ENCODE results near the gene DHX35.

Gene DHX35

DNA sequence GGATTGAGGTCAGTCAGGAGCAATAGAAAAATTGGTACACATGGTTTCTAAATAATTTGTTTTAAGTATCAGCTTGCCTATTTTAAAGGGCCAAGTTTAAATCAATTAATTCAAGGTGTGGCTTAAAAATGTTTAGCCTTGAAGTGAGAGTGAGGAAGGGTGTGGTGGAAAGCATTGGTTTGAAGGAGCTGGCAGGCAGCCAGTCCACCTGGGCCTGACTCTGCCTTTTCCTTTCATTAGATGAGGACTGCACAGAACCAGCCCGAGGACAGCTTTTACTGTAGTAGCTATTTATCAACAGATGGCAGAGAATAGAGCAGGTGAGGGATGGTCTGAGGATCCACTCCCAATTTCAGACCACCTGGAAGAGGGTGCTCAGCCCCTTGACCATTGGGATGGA lies 42.4 kb downstream of the DHX35 start:
- TF ChIP-seq CTCF (IDR thresholded peaks at IDR 0.05; ENCODE audit: low read length), result no peak
- TF ChIP-seq EZH2 (IDR thresholded peaks at IDR 0.05; ENCODE audit: borderline replicate concordance, low read length), result no peak
- H3K36me3 ChIP-seq (ENCODE audit: insufficient read depth, low read length), result peaks cover 77% of the 10 kb centered on the region
- H3K9me2 ChIP-seq (ENCODE audit: low read depth, low read length), result no peaks in the 10 kb centered on the region
- no peaks in the 10 kb centered on the region for H3K9me3 ChIP-seq (ENCODE audit: low read length)
- H3K27me3 ChIP-seq (ENCODE audit: insufficient read depth, low read length), result no peaks in the 10 kb centered on the region
- H3K79me2 ChIP-seq (ENCODE audit: insufficient read depth, low read length), result no peaks in the 10 kb centered on the region
- peaks cover 7% of the 10 kb centered on the region for H3K4me1 ChIP-seq (ENCODE audit: insufficient read depth, low read length, severe bottlenecking)
- H3K4me3 ChIP-seq (ENCODE audit: low read depth, low read length, poor library complexity, severe bottlenecking), result no peak overlapping the region
- no peaks in the 10 kb centered on the region for H4K20me1 ChIP-seq (ENCODE audit: insufficient read depth, low read length)
- H3K27ac ChIP-seq (ENCODE audit: low read depth, low read length, poor library complexity, severe bottlenecking), result peak overlapping the region; percentile 21
- no peaks in the 10 kb centered on the region for H3F3A ChIP-seq (ENCODE audit: insufficient read depth, low read length)
- H3K9ac ChIP-seq (ENCODE audit: low read length), result no peak overlapping the region
- H2AFZ ChIP-seq (ENCODE audit: low read length), result no peak overlapping the region
- no peak overlapping the region for H3K4me2 ChIP-seq (ENCODE audit: low read length)

GRCh38 chr20:39009348-39009747 lies 47.2 kb downstream of the DHX35 start:
- H3K36me3 ChIP-seq (ENCODE audit: insufficient read depth, low read length), result peaks cover 83% of the 10 kb centered on the region
- no peak overlapping the region for H3K4me2 ChIP-seq (ENCODE audit: low read length)
- no peaks in the 10 kb centered on the region for H3K9me2 ChIP-seq (ENCODE audit: low read depth, low read length)
- H3K9me3 ChIP-seq (ENCODE audit: low read length), result no peaks in the 10 kb centered on the region
- no peaks in the 10 kb centered on the region for H3F3A ChIP-seq (ENCODE audit: insufficient read depth, low read length)
- no peak overlapping the region for H3K4me3 ChIP-seq (ENCODE audit: low read depth, low read length, poor library complexity, severe bottlenecking)
- H3K9ac ChIP-seq (ENCODE audit: low read length), result no peak overlapping the region
- no peaks in the 10 kb centered on the region for H4K20me1 ChIP-seq (ENCODE audit: insufficient read depth, low read length)
- peaks cover 5% of the 10 kb centered on the region for H3K4me1 ChIP-seq (ENCODE audit: insufficient read depth, low read length, severe bottlenecking)
- H3K27me3 ChIP-seq (ENCODE audit: insufficient read depth, low read length), result no peaks in the 10 kb centered on the region
- H3K79me2 ChIP-seq (ENCODE audit: insufficient read depth, low read length), result no peaks in the 10 kb centered on the region
- H3K27ac ChIP-seq (ENCODE audit: low read depth, low read length, poor library complexity, severe bottlenecking), result no peak overlapping the region
- TF ChIP-seq EZH2 (IDR thresholded peaks at IDR 0.05; ENCODE audit: borderline replicate concordance, low read length) (no peak), CTCF (IDR thresholded peaks at IDR 0.05; ENCODE audit: low read length) (no peak)
- H2AFZ ChIP-seq (ENCODE audit: low read length), result no peak overlapping the region

DNA sequence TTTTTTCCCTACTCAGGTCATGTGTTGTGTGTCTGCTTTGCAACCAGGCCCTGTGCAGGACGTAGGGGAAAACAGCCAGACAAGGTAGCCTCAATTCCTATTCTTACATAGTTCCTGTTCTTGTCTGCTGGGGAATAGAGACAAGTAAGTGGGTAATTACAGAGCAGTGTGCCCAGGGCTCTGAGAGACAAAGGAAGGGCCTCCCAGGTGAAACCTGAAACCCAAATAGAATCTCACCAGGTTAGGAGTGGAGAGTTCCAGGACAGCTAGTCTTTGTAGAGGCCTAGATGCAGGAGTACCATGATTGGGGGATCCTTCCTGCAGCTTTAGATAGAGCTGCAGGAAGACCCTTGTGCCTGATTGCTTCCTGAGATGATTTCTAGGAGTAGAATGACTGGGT lies 48.4 kb downstream of the DHX35 start:
- Histone ChIP-seq H3K27ac (ENCODE audit: low read depth, low read length, poor library complexity, severe bottlenecking) (no peak overlapping the region), H3K9me2 (ENCODE audit: low read depth, low read length) (no peaks in the 10 kb centered on the region), H3K9me3 (ENCODE audit: low read length) (no peaks in the 10 kb centered on the region), H3K27me3 (ENCODE audit: insufficient read depth, low read length) (no peaks in the 10 kb centered on the region), H3F3A (ENCODE audit: insufficient read depth, low read length) (no peaks in the 10 kb centered on the region), H2AFZ (ENCODE audit: low read length) (no peak overlapping the region), H3K79me2 (ENCODE audit: insufficient read depth, low read length) (no peaks in the 10 kb centered on the region), H3K4me1 (ENCODE audit: insufficient read depth, low read length, severe bottlenecking) (no peaks in the 10 kb centered on the region), H3K36me3 (ENCODE audit: insufficient read depth, low read length) (peaks cover 93% of the 10 kb centered on the region), H3K9ac (ENCODE audit: low read length) (no peak overlapping the region), H4K20me1 (ENCODE audit: insufficient read depth, low read length) (no peaks in the 10 kb centered on the region), H3K4me2 (ENCODE audit: low read length) (no peak overlapping the region), H3K4me3 (ENCODE audit: low read depth, low read length, poor library complexity, severe bottlenecking) (no peak overlapping the region)
- TF ChIP-seq CTCF (IDR thresholded peaks at IDR 0.05; ENCODE audit: low read length), result no peak
- TF ChIP-seq EZH2 (IDR thresholded peaks at IDR 0.05; ENCODE audit: borderline replicate concordance, low read length), result no peak

All from OCI-LY1 (cell line).